ENCODE results near the gene KRR1.
"Not testable (repeated sequence)": the region's sequence is repeated elsewhere in the genome, so short reads cannot be mapped to it uniquely, and the experiment has no call there.

Gene KRR1

GRCh38 chr12:75480469-75480949 is 30.9 kb downstream of the KRR1 start, which contains the start of gene GLIPR1:
TSS of gene GLIPR1 (plus strand) at chr12:75480755. CDS start at chr12:75480881, 126 bp downstream.
- no peaks in the 10 kb centered on the region for H3K27me3 ChIP-seq (ENCODE audit: low read depth)
- H3K4me1 ChIP-seq = peaks cover 6% of the 10 kb centered on the region
- DNase-seq (ENCODE audit: low spot score in 2 of 2) = peak; percentile 17 to 46
- H3K9me3 ChIP-seq = no peaks in the 10 kb centered on the region
- no peaks in the 10 kb centered on the region for H3K36me3 ChIP-seq (replicated peaks)
- in situ Hi-C loops (cut with MboI; ENCODE audit: low sequenced_read_pairs) = loop anchor here (25.0 kb wide), 1 partner anchor 982 kb away; no protein-coding TSS in a partner anchor
- no peak within 1 kb of the TSS for H3K4me3 ChIP-seq

- Histone ChIP-seq H3K9me3 (no peaks in the 10 kb centered on the region), H3K4me1 (peaks cover 6% of the 10 kb centered on the region), H3K4me3 (no peak overlapping the region), H3K27me3 (ENCODE audit: low read depth) (no peaks in the 10 kb centered on the region), H3K36me3 (replicated peaks) (no peaks in the 10 kb centered on the region)
- in situ Hi-C loops (cut with MboI; ENCODE audit: low sequenced_read_pairs) = loop anchor here (25.0 kb wide), 1 partner anchor 982 kb away; no protein-coding TSS in a partner anchor
- DNase-seq (ENCODE audit: low spot score in 2 of 2) = no peak
Observed at GRCh38 chr12:75479963-75480461, 31.4 kb downstream of the KRR1 start.

- Histone ChIP-seq H3K27me3 (ENCODE audit: low read depth) (no peaks in the 10 kb centered on the region), H3K36me3 (replicated peaks) (no peaks in the 10 kb centered on the region), H3K4me1 (peaks cover 6% of the 10 kb centered on the region), H3K4me3 (no peak overlapping the region), H3K9me3 (no peaks in the 10 kb centered on the region)
- no peak for DNase-seq (ENCODE audit: low spot score in 2 of 2)
- in situ Hi-C loops (cut with MboI; ENCODE audit: low sequenced_read_pairs) = loop anchor here (25.0 kb wide), 1 partner anchor 984 kb away; no protein-coding TSS in a partner anchor
Observed at GRCh38 chr12:75478116-75478794, 33.2 kb downstream of the KRR1 start.

- in situ Hi-C loops (cut with MboI; ENCODE audit: low sequenced_read_pairs) = loop anchor here (25.0 kb wide), 1 partner anchor 985 kb away; no protein-coding TSS in a partner anchor
- H3K4me3 ChIP-seq = no peak overlapping the region
- DNase-seq (ENCODE audit: low spot score in 2 of 2) = no peak
- H3K9me3 ChIP-seq = no peaks in the 10 kb centered on the region
- peaks cover 6% of the 10 kb centered on the region for H3K4me1 ChIP-seq
- H3K27me3 ChIP-seq (ENCODE audit: low read depth) = no peaks in the 10 kb centered on the region
- no peaks in the 10 kb centered on the region for H3K36me3 ChIP-seq (replicated peaks)
Observed at GRCh38 chr12:75477137-75477536, 34.3 kb downstream of the KRR1 start.

- H3K4me1 ChIP-seq = peaks cover 6% of the 10 kb centered on the region
- H3K27me3 ChIP-seq (ENCODE audit: low read depth) = no peaks in the 10 kb centered on the region
- H3K9me3 ChIP-seq = no peaks in the 10 kb centered on the region
- no peak overlapping the region for H3K4me3 ChIP-seq
- DNase-seq (ENCODE audit: low spot score in 2 of 2) = no peak
- no peaks in the 10 kb centered on the region for H3K36me3 ChIP-seq (replicated peaks)
- in situ Hi-C loops (cut with MboI; ENCODE audit: low sequenced_read_pairs) = loop anchor here (25.0 kb wide), 1 partner anchor 986 kb away; no protein-coding TSS in a partner anchor
Observed at GRCh38 chr12:75476071-75476470, 35.3 kb downstream of the KRR1 start.

GRCh38 chr12:75474116-75474515 is 37.3 kb downstream of the KRR1 start:
- no peaks in the 10 kb centered on the region for H3K36me3 ChIP-seq (replicated peaks)
- no peak for DNase-seq (ENCODE audit: low spot score in 2 of 2)
- no peaks in the 10 kb centered on the region for H3K27me3 ChIP-seq (ENCODE audit: low read depth)
- H3K4me1 ChIP-seq = no peaks in the 10 kb centered on the region
- in situ Hi-C loops (cut with MboI; ENCODE audit: low sequenced_read_pairs) = no loop called here
- no peak overlapping the region for H3K4me3 ChIP-seq
- no peaks in the 10 kb centered on the region for H3K9me3 ChIP-seq

GRCh38 chr12:75471902-75472890 is 39.2 kb downstream of the KRR1 start:
- no peaks in the 10 kb centered on the region for H3K27me3 ChIP-seq (ENCODE audit: low read depth)
- in situ Hi-C loops (cut with MboI; ENCODE audit: low sequenced_read_pairs) = no loop called here
- DNase-seq (ENCODE audit: low spot score in 2 of 2) = no peak
- no peak overlapping the region for H3K4me3 ChIP-seq
- no peaks in the 10 kb centered on the region for H3K9me3 ChIP-seq
- H3K4me1 ChIP-seq = no peaks in the 10 kb centered on the region
- no peaks in the 10 kb centered on the region for H3K36me3 ChIP-seq (replicated peaks)

- H3K27me3 ChIP-seq (ENCODE audit: low read depth) = no peaks in the 10 kb centered on the region
- H3K4me3 ChIP-seq = no peak overlapping the region
- H3K9me3 ChIP-seq = no peaks in the 10 kb centered on the region
- H3K4me1 ChIP-seq = no peaks in the 10 kb centered on the region
- DNase-seq (ENCODE audit: low spot score in 2 of 2) = no peak
- in situ Hi-C loops (cut with MboI; ENCODE audit: low sequenced_read_pairs) = no loop called here
- H3K36me3 ChIP-seq (replicated peaks) = no peaks in the 10 kb centered on the region
Observed at GRCh38 chr12:75460204-75460603, 51.2 kb downstream of the KRR1 start.

- no peaks in the 10 kb centered on the region for H3K9me3 ChIP-seq
- in situ Hi-C loops (cut with MboI; ENCODE audit: low sequenced_read_pairs) = no loop called here
- H3K27me3 ChIP-seq (ENCODE audit: low read depth) = no peaks in the 10 kb centered on the region
- H3K4me1 ChIP-seq = no peaks in the 10 kb centered on the region
- H3K36me3 ChIP-seq (replicated peaks) = no peaks in the 10 kb centered on the region
- DNase-seq (ENCODE audit: low spot score in 2 of 2) = no peak
- H3K4me3 ChIP-seq = no peak overlapping the region
Observed at GRCh38 chr12:75459755-75460154, 51.7 kb downstream of the KRR1 start.

- in situ Hi-C loops (cut with MboI; ENCODE audit: low sequenced_read_pairs); H3K9me3 ChIP-seq; DNase-seq (ENCODE audit: low spot score in 2 of 2); H3K36me3 ChIP-seq (replicated peaks); H3K27me3 ChIP-seq (ENCODE audit: low read depth); H3K4me1 ChIP-seq; H3K4me3 ChIP-seq: not testable (repeated sequence)
Observed at GRCh38 chr12:75457866-75458265, 53.5 kb downstream of the KRR1 start.

GRCh38 chr12:75457191-75457590 is 54.2 kb downstream of the KRR1 start:
- DNase-seq (ENCODE audit: low spot score in 2 of 2) = no peak
- in situ Hi-C loops (cut with MboI; ENCODE audit: low sequenced_read_pairs) = no loop called here
- no peaks in the 10 kb centered on the region for H3K4me1 ChIP-seq
- H3K4me3 ChIP-seq = no peak overlapping the region
- H3K27me3 ChIP-seq (ENCODE audit: low read depth) = no peaks in the 10 kb centered on the region; the same call in 1 of the 2 replicates
- H3K36me3 ChIP-seq (replicated peaks) = no peaks in the 10 kb centered on the region
- no peaks in the 10 kb centered on the region for H3K9me3 ChIP-seq

GRCh38 chr12:75455839-75456238 is 55.6 kb downstream of the KRR1 start:
- peak; percentile 38 to 69 for DNase-seq (ENCODE audit: low spot score in 2 of 2)
- in situ Hi-C loops (cut with MboI; ENCODE audit: low sequenced_read_pairs) = no loop called here
- H3K4me3 ChIP-seq = no peak overlapping the region
- H3K9me3 ChIP-seq = no peaks in the 10 kb centered on the region
- no peaks in the 10 kb centered on the region for H3K4me1 ChIP-seq
- H3K36me3 ChIP-seq (replicated peaks) = no peaks in the 10 kb centered on the region
- no peaks in the 10 kb centered on the region; the same call in 1 of the 2 replicates for H3K27me3 ChIP-seq (ENCODE audit: low read depth)

GRCh38 chr12:75452675-75453330 is 58.6 kb downstream of the KRR1 start:
- no peaks in the 10 kb centered on the region; the same call in 1 of the 2 replicates for H3K27me3 ChIP-seq (ENCODE audit: low read depth)
- no peaks in the 10 kb centered on the region for H3K36me3 ChIP-seq (replicated peaks)
- no peaks in the 10 kb centered on the region for H3K9me3 ChIP-seq
- DNase-seq (ENCODE audit: low spot score in 2 of 2) = no peak
- H3K4me3 ChIP-seq = no peak overlapping the region
- in situ Hi-C loops (cut with MboI; ENCODE audit: low sequenced_read_pairs) = no loop called here
- H3K4me1 ChIP-seq = no peaks in the 10 kb centered on the region
